IMR-90 (cell line): ENCODE measurements around the gene ADSS1. TPM values are rescaled to one million over a fixed set of nuclear protein-coding genes. Genes with fewer than 3 reads are reported as not detected.

ENCODE experiments used
- ATAC-seq: fragments of 200-7000 bp; cut with Tn5 transposase; 2 replicates; pipeline ENCODE4 v1.9.1; 2020; ENCODE audit warnings: low read depth, mild to moderate bottlenecking, moderate library complexity
- BruUV-seq: library from RNA; stranded (reverse); fragments of 400-500 nt; replicated peaks from 2 replicates; lab custom pipeline; 2021; lab: Mats Ljungman, UMichigan
- CTCF ChIA-PET: fragments of 300-600 bp; formaldehyde crosslinking; extraction: SDS; loops from one replicate; lab custom pipeline; 2021; ENCODE audit warnings: antibody characterized with exemption; lab: Yijun Ruan, JAX
- POLR2A ChIA-PET: fragments of 300-600 bp; sonication (Branson Sonifier 250); formaldehyde crosslinking; loops from one replicate; lab custom pipeline; 2022; ENCODE audit warnings: antibody characterized with exemption; ENCODE audit not compliant: unreplicated experiment; lab: Charles Lee
- DNase-seq: peaks from one replicate; pipeline ENCODE4 v3.0.0; 2013
- H2AFZ ChIP-seq: replicated peaks from 2 replicates; pipeline ENCODE3; 2013; ENCODE audit warnings: low read length, mild to moderate bottlenecking; ENCODE audit not compliant: poor library complexity
- H2AK5ac ChIP-seq: 2 replicates; pipeline ENCODE4 v1.6.1; 2013; ENCODE audit warnings: low read depth, low read length, inconsistent platforms
- H2AK9ac ChIP-seq: replicated peaks from 2 replicates; pipeline ENCODE3; 2013; ENCODE audit warnings: mild to moderate bottlenecking, low read depth, low read length, moderate library complexity; ENCODE audit not compliant: poor library complexity
- H2BK120ac ChIP-seq: 2 replicates; pipeline ENCODE4 v1.6.1; 2013; ENCODE audit warnings: low read depth, low read length, inconsistent platforms
- H2BK15ac ChIP-seq: 3 replicates; pipeline ENCODE4 v1.6.1; 2013; ENCODE audit warnings: low read depth, low read length, inconsistent platforms
- H2BK20ac ChIP-seq: 2 replicates; pipeline ENCODE4 v1.6.1; 2013; ENCODE audit warnings: low read depth, mild to moderate bottlenecking, inconsistent platforms, low read length, moderate library complexity
- H2BK5ac ChIP-seq: 2 replicates; pipeline ENCODE4 v1.6.1; 2013; ENCODE audit warnings: mild to moderate bottlenecking, low read depth, low read length, inconsistent platforms; ENCODE audit not compliant: poor library complexity, severe bottlenecking
- H3K14ac ChIP-seq: replicated peaks from 2 replicates; pipeline ENCODE4 v1.6.1; 2013; ENCODE audit warnings: low read depth, low read length, inconsistent platforms
- H3K18ac ChIP-seq: 2 replicates; pipeline ENCODE4 v1.6.1; 2013; ENCODE audit warnings: low read depth, low read length, control low read depth
- H3K23ac ChIP-seq: 2 replicates; pipeline ENCODE4 v1.6.1; 2013; ENCODE audit warnings: low read depth, low read length, inconsistent platforms
- H3K27ac ChIP-seq: 2 replicates; pipeline ENCODE4 v1.5.1; 2013; ENCODE audit warnings: mild to moderate bottlenecking, control low read depth, low read length; ENCODE audit not compliant: insufficient read depth
- H3K27me3 ChIP-seq: 2 replicates; pipeline ENCODE4 v1.6.1; 2013; ENCODE audit warnings: low read length; ENCODE audit not compliant: control insufficient read depth, insufficient read depth
- H3K36me3 ChIP-seq: 2 replicates; pipeline ENCODE4 v1.6.1; 2013; ENCODE audit warnings: low read length, mixed read lengths; ENCODE audit not compliant: control insufficient read depth, insufficient read depth
- H3K4ac ChIP-seq: 2 replicates; pipeline ENCODE4 v1.6.1; 2013; ENCODE audit warnings: low read depth, low read length, inconsistent platforms
- H3K4me1 ChIP-seq: 2 replicates; pipeline ENCODE4 v1.6.1; 2013; ENCODE audit warnings: low read length, mixed read lengths; ENCODE audit not compliant: control insufficient read depth, insufficient read depth
- H3K4me2 ChIP-seq: 2 replicates; pipeline ENCODE4 v1.6.1; 2013; ENCODE audit warnings: low read depth, mild to moderate bottlenecking, control low read depth, low read length, moderate library complexity
- H3K4me3 ChIP-seq: 2 replicates; pipeline ENCODE4 v1.5.1; 2013; ENCODE audit warnings: low read depth, mild to moderate bottlenecking, control low read depth, low read length, moderate library complexity; ENCODE audit not compliant: insufficient read depth
- H3K56ac ChIP-seq: 2 replicates; pipeline ENCODE4 v1.6.1; 2013; ENCODE audit warnings: low read length, inconsistent platforms; ENCODE audit not compliant: insufficient read depth; ENCODE audit errors: extremely low read depth
- H3K79me1 ChIP-seq, 2 experiments: 2 replicates each; pipeline ENCODE4 v1.6.1; 2013; ENCODE audit warnings: low read length in 2 of 2, inconsistent platforms in 1 of 2, low read depth in 1 of 2
- H3K9ac ChIP-seq: 2 replicates; pipeline ENCODE4 v1.6.1; 2013; ENCODE audit warnings: low read depth, low read length, control low read depth
- H3K9me1 ChIP-seq: 2 replicates; pipeline ENCODE4 v1.6.1; 2013; ENCODE audit warnings: low read length, inconsistent platforms; ENCODE audit not compliant: insufficient read depth
- H3K9me3 ChIP-seq: 2 replicates; pipeline ENCODE4 v1.6.1; 2013; ENCODE audit warnings: low read length; ENCODE audit not compliant: control insufficient read depth, insufficient read depth
- H4K20me1 ChIP-seq: 2 replicates; pipeline ENCODE4 v1.6.1; 2013; ENCODE audit warnings: low read length, inconsistent platforms; ENCODE audit not compliant: insufficient read depth
- H4K5ac ChIP-seq: 2 replicates; pipeline ENCODE4 v1.6.1; 2013; ENCODE audit warnings: mild to moderate bottlenecking, low read depth, low read length, control low read depth
- H4K8ac ChIP-seq, 2 experiments: 2 replicates each; pipeline ENCODE4 v1.6.1; 2013; ENCODE audit warnings: low read depth in 2 of 2, low read length in 2 of 2, control low read depth in 1 of 2, inconsistent platforms in 1 of 2
- H4K91ac ChIP-seq: 2 replicates; pipeline ENCODE4 v1.6.1; 2013; ENCODE audit warnings: low read depth, low read length, inconsistent platforms; ENCODE audit not compliant: insufficient read depth
- BHLHE40 ChIP-seq: fragments of 150-350 bp; IDR thresholded peaks from 2 replicates; pipeline ENCODE4 v1.6.1; 2016; ENCODE audit warnings: mild to moderate bottlenecking, low read depth, low read length
- CHD1 ChIP-seq: IDR thresholded peaks from 2 replicates; pipeline ENCODE4 v1.6.1; 2012; ENCODE audit warnings: low read depth, low read length, improper control_type of control experiment
- MAFK ChIP-seq: IDR thresholded peaks from 2 replicates; pipeline ENCODE4 v1.6.1; 2012; ENCODE audit warnings: low read depth, low read length, improper control_type of control experiment
- MAZ ChIP-seq: IDR thresholded peaks from 2 replicates; pipeline ENCODE4 v1.6.1; 2012; ENCODE audit warnings: low read depth, mild to moderate bottlenecking, low read length, improper control_type of control experiment, moderate library complexity, borderline replicate concordance
- MXI1 ChIP-seq: IDR thresholded peaks from 2 replicates; pipeline ENCODE4 v1.6.1; 2012; ENCODE audit warnings: low read depth, mild to moderate bottlenecking, low read length, moderate library complexity, borderline replicate concordance
- POLR2A ChIP-seq: IDR thresholded peaks from 2 replicates; pipeline ENCODE4 v1.6.1; 2012; ENCODE audit warnings: mild to moderate bottlenecking, low read depth, low read length
- RAD21 ChIP-seq: IDR thresholded peaks from 2 replicates; pipeline ENCODE4 v1.6.1; 2012; ENCODE audit warnings: low read length, improper control_type of control experiment
- RCOR1 ChIP-seq: IDR thresholded peaks from 2 replicates; pipeline ENCODE4 v1.6.1; 2012; ENCODE audit warnings: mild to moderate bottlenecking, low read length, improper control_type of control experiment; ENCODE audit not compliant: insufficient replicate concordance
- RFX5 ChIP-seq: IDR thresholded peaks from 2 replicates; pipeline ENCODE4 v1.8.0; 2012; ENCODE audit warnings: low read depth, mild to moderate bottlenecking, low read length, moderate library complexity
- SMC3 ChIP-seq: fragments of 150-350 bp; IDR thresholded peaks from 2 replicates; pipeline ENCODE4 v1.6.1; 2016; ENCODE audit warnings: low read depth, mild to moderate bottlenecking, antibody characterized with exemption, low read length, moderate library complexity
- WGBS, 2 experiments: methylation state at CpG; one replicate each; pipeline versions ENCODE4 v1.1.5 to v1.1.7; 2013; ENCODE audit warnings: missing lambda C conversion rate in 2 of 2; ENCODE audit not compliant: insufficient read length in 1 of 2; ENCODE audit errors: extremely low coverage in 2 of 2; 5-methylcytosine and 5-hydroxymethylcytosine counted together
- dilution Hi-C: fragments of 300-500 bp; cut with HindIII; formaldehyde crosslinking; loops from one replicate; pipeline ENCODE4 v1.14.3; 2018; ENCODE audit warnings: low sequenced_read_pairs; ENCODE audit not compliant: unreplicated experiment
- in situ Hi-C: fragments of 300-500 bp; cut with MboI; formaldehyde crosslinking; loops from 3 replicates; pipeline ENCODE4 v1.14.3; 2019; ENCODE audit warnings: low sequenced_read_pairs, inconsistent platforms, mixed read lengths
- intact Hi-C: fragments of 100-400 bp; cut with micrococcal nuclease; formaldehyde crosslinking; loops from 2 replicates; pipeline ENCODE4 v1.10.0; 2022
- polyA plus RNA-seq, 3 experiments: library from polyadenylated mRNA; depleted of rRNA; stranded (reverse); fragments of >200 nt; gene quantifications; 2 replicates each; pipeline ENCODE4 v1.2.3, GENCODE V29; 2012; ENCODE audit warnings: low replicate concordance in 1 of 3
- total RNA-seq: library from RNA; depleted of rRNA; stranded (reverse); fragments of >200 nt; gene quantifications from 2 replicates; pipeline ENCODE4 v1.2.3, GENCODE V29; 2012
- TF ChIP-seq, protein P1 (sequence below): fragments of 150-350 bp; IDR thresholded peaks from 2 replicates; pipeline ENCODE4 v1.6.1; 2017; ENCODE audit warnings: mild to moderate bottlenecking, antibody characterized with exemption, low read length, low read depth
- TF ChIP-seq, protein P2 (sequence below): conservative IDR thresholded peaks from 2 replicates; pipeline ENCODE4 v1.5.1; 2012; ENCODE audit warnings: mild to moderate bottlenecking, low read depth, low read length, improper control_type of control experiment

The ADSS1 gene
- total and polyA plus RNA-seq, 2 of the 4 experiments (the other 2 are of a cell fraction) = 1.8 to 5.2 TPM

GRCh38 chr14:104768437-104769323 is 44.7 kb downstream of the ADSS1 start:
- POLR2A ChIA-PET = no interaction called here
- Histone ChIP-seq H3K4me3 (no peak overlapping the region), H2AK9ac (peak overlapping the region; percentile 93), H2BK5ac (peak overlapping the region; percentile 31), H3K23ac (no peak overlapping the region; the same call in 1 of the 2 replicates), H2AFZ (peak overlapping the region; percentile 75), H4K5ac (peak overlapping the region; percentile 38; the same call in 1 of the 2 replicates), H3K4ac (0 out of 2 replicates have a peak overlapping the region, but pooled peaks have one; percentile 43), H3K4me2 (0 out of 2 replicates have a peak overlapping the region, but pooled peaks have one; percentile 11), H2BK20ac (no peak overlapping the region), H3K9me3 (no peaks in the 10 kb centered on the region; the same call in 1 of the 2 replicates), H3K9me1 (no peaks in the 10 kb centered on the region), H3K9ac (peak overlapping the region; percentile 35), H3K27me3 (no peaks in the 10 kb centered on the region), H3K14ac (no peak overlapping the region), H4K20me1 (peaks cover 18% of the 10 kb centered on the region), H2BK120ac (no peak overlapping the region), H3K4me1 (peaks cover 5% of the 10 kb centered on the region), H4K8ac (peak overlapping the region in 1 of 2 experiments; percentile 45; a peak in 1 of 4 replicates), H2BK15ac (no peak overlapping the region), H3K27ac (peak overlapping the region; percentile 43; the same call in 1 of the 2 replicates), H3K36me3 (peaks cover 34% of the 10 kb centered on the region), H3K79me1 (peaks cover 0 to 6% of the 10 kb centered on the region in 2 experiments; a peak in 1 of 4 replicates), H4K91ac (peak overlapping the region; percentile 68), H3K56ac (no peak overlapping the region), H2AK5ac (peak overlapping the region; percentile 83), H3K18ac (no peak overlapping the region)
- intact Hi-C loops (loop anchor here (1.0 kb wide), 2 partner anchors 52 to 58 kb away; no protein-coding TSS in a partner anchor), dilution Hi-C loops (no loop called here), in situ Hi-C loops (loop anchor here (5.0 kb wide), 1 partner anchor 54 kb away; no protein-coding TSS in a partner anchor)
- DNase-seq (peak; percentile 72), ATAC-seq (peak; percentile 96)
- WGBS, 2 experiments = 8% methylated on average over 7 of the region's 25 CpGs; no CpG with 5 or more reads in 1 of the 2 experiments
- TF ChIP-seq MAFK (no peak), POLR2A (0 out of 2 replicates have a peak, but pooled peaks have one; percentile 40), RFX5 (no peak), CHD1 (no peak), MXI1 (no peak), MAZ (peak; percentile 59; the same call in 1 of the 2 replicates), RAD21 (peak; percentile 87), RCOR1 (no peak), BHLHE40 (no peak), SMC3 (peak; percentile 70)
- TF ChIP-seq, protein P1, sequence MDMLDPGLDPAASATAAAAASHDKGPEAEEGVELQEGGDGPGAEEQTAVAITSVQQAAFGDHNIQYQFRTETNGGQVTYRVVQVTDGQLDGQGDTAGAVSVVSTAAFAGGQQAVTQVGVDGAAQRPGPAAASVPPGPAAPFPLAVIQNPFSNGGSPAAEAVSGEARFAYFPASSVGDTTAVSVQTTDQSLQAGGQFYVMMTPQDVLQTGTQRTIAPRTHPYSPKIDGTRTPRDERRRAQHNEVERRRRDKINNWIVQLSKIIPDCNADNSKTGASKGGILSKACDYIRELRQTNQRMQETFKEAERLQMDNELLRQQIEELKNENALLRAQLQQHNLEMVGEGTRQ = no peak
- TF ChIP-seq, protein P2, sequence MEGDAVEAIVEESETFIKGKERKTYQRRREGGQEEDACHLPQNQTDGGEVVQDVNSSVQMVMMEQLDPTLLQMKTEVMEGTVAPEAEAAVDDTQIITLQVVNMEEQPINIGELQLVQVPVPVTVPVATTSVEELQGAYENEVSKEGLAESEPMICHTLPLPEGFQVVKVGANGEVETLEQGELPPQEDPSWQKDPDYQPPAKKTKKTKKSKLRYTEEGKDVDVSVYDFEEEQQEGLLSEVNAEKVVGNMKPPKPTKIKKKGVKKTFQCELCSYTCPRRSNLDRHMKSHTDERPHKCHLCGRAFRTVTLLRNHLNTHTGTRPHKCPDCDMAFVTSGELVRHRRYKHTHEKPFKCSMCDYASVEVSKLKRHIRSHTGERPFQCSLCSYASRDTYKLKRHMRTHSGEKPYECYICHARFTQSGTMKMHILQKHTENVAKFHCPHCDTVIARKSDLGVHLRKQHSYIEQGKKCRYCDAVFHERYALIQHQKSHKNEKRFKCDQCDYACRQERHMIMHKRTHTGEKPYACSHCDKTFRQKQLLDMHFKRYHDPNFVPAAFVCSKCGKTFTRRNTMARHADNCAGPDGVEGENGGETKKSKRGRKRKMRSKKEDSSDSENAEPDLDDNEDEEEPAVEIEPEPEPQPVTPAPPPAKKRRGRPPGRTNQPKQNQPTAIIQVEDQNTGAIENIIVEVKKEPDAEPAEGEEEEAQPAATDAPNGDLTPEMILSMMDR = peak; percentile 87
- no TSS peak for BruUV-seq
- CTCF ChIA-PET = interaction anchor here (0.6 to 0.8 kb wide), 4 partner anchors 12 to 268 kb away, joined by 3 to 6 read pairs (median 4); no protein-coding TSS in a partner anchor
